Ascending aorta (tissue), 2 donors: ENCODE data around the gene FAM151A. TPM values are rescaled to one million over a fixed set of nuclear protein-coding genes. Genes with fewer than 3 reads are reported as not detected.

Experiments
- DNase-seq, 2 donors: peaks; one replicate each; pipeline ENCODE4 v3.0.0-alpha.2; 2019; ENCODE audit warnings: low spot score in 2 of 2
- H3K27ac ChIP-seq, 2 donors: fragments of 200-600 bp; sonication (generic); one replicate each; pipeline ENCODE4 v1.5.1; 2016 to 2017; ENCODE audit warnings: mild to moderate bottlenecking in 1 of 2
- H3K27me3 ChIP-seq: fragments of 200-600 bp; sonication (generic); one replicate; pipeline ENCODE4 v1.5.1; 2017
- H3K36me3 ChIP-seq, 2 donors: fragments of 200-600 bp; sonication (generic); one replicate each; pipeline ENCODE4 v1.5.1; 2016
- H3K4me1 ChIP-seq, 2 donors: fragments of 200-600 bp; sonication (generic); one replicate each; pipeline ENCODE4 v1.5.1; 2016 to 2017; ENCODE audit warnings: mild to moderate bottlenecking in 1 of 2
- H3K4me3 ChIP-seq, 2 donors: fragments of 200-600 bp; sonication (generic); one replicate each; pipeline ENCODE4 v1.5.1; 2016 to 2017; ENCODE audit warnings: mild to moderate bottlenecking in 1 of 2
- H3K9me3 ChIP-seq, 2 donors: fragments of 200-600 bp; sonication (generic); one replicate each; pipeline ENCODE4 v1.5.1; 2016
- CTCF ChIP-seq, 3 experiments: fragments of 200-600 bp in 2 of 3; fragments of 450-650 bp in 1 of 3; sonication (generic) in 2 of 3; IDR thresholded peaks; one replicate each; pipeline ENCODE4 v1.5.1; 2016 to 2019; ENCODE audit warnings: antibody characterized with exemption in 3 of 3, mild to moderate bottlenecking in 1 of 3, moderate library complexity in 1 of 3
- intact Hi-C: fragments of 100-400 bp; cut with DNase I; formaldehyde crosslinking; loops from one replicate; pipeline ENCODE4 v1.15.1; 2023
- total RNA-seq: library from RNA; depleted of rRNA; stranded (reverse); fragments of >200 nt; gene quantifications from one replicate; pipeline ENCODE4 v1.1.0, GENCODE V29; 2016

Gene FAM151A
- total RNA-seq, 1 donor from 2014 or later: not detected

GRCh38 chr1:54665852-54666251 is 42.5 kb upstream of the FAM151A start:
- no peak for DNase-seq
- Histone ChIP-seq H3K9me3 (no peaks in the 10 kb centered on the region), H3K4me1 (no peaks in the 10 kb centered on the region), H3K36me3 (peaks cover 0 to 4% of the 10 kb centered on the region in 2 donors), H3K4me3 (no peak overlapping the region), H3K27me3 (no peaks in the 10 kb centered on the region), H3K27ac (no peak overlapping the region)
- TF ChIP-seq CTCF (IDR thresholded peaks at IDR 0.05): no peak
- intact Hi-C loops: no loop called here

GRCh38 chr1:54664364-54664763 is 41.0 kb upstream of the FAM151A start:
- intact Hi-C loops: no loop called here
- TF ChIP-seq CTCF (IDR thresholded peaks at IDR 0.05): no peak
- Histone ChIP-seq H3K4me1 (no peaks in the 10 kb centered on the region), H3K36me3 (peaks cover 0 to 8% of the 10 kb centered on the region in 2 donors), H3K27me3 (no peaks in the 10 kb centered on the region), H3K4me3 (no peak overlapping the region), H3K27ac (no peak overlapping the region), H3K9me3 (no peaks in the 10 kb centered on the region)
- DNase-seq: no peak

- no peaks in the 10 kb centered on the region for H3K9me3 ChIP-seq
- H3K36me3 ChIP-seq: peaks cover 0 to 11% of the 10 kb centered on the region in 2 donors
- H3K4me3 ChIP-seq: no peak overlapping the region
- H3K27me3 ChIP-seq: no peaks in the 10 kb centered on the region
- no peak overlapping the region for H3K27ac ChIP-seq
- no peak for TF ChIP-seq CTCF (IDR thresholded peaks at IDR 0.05)
- no peaks in the 10 kb centered on the region for H3K4me1 ChIP-seq
- no peak for DNase-seq
- intact Hi-C loops: no loop called here
Observed at GRCh38 chr1:54663725-54664124, 40.4 kb upstream of the FAM151A start.

- Histone ChIP-seq H3K9me3 (peaks cover 0 to 5% of the 10 kb centered on the region in 2 donors), H3K36me3 (peaks cover 0 to 14% of the 10 kb centered on the region in 2 donors), H3K27ac (no peak overlapping the region), H3K27me3 (no peaks in the 10 kb centered on the region), H3K4me1 (no peaks in the 10 kb centered on the region), H3K4me3 (no peak overlapping the region)
- TF ChIP-seq CTCF (IDR thresholded peaks at IDR 0.05): no peak
- DNase-seq: no peak
- intact Hi-C loops: no loop called here
Observed at GRCh38 chr1:54658164-54658913, 35.0 kb upstream of the FAM151A start.

- Histone ChIP-seq H3K36me3 (peaks cover 0 to 6% of the 10 kb centered on the region in 2 donors), H3K27ac (no peak overlapping the region), H3K4me3 (no peak overlapping the region), H3K27me3 (no peaks in the 10 kb centered on the region), H3K9me3 (peaks cover 0 to 1% of the 10 kb centered on the region in 2 donors), H3K4me1 (no peaks in the 10 kb centered on the region)
- intact Hi-C loops: no loop called here
- no peak for TF ChIP-seq CTCF (IDR thresholded peaks at IDR 0.05)
- no peak for DNase-seq
Observed at GRCh38 chr1:54653036-54653435, 29.7 kb upstream of the FAM151A start.
